Hepatocyte (in vitro differentiated cells): ENCODE results near the gene HMGB1. TPM values are rescaled to one million over a fixed set of nuclear protein-coding genes. Genes with fewer than 3 reads are reported as not detected.

Source experiments
- DNase-seq: peaks from one replicate; pipeline ENCODE4 v3.0.0-alpha.2; 2016; ENCODE audit warnings: low spot score
- H2AFZ ChIP-seq: fragments of 200-600 bp; sonication (generic); 2 replicates; pipeline ENCODE4 v1.6.0; 2016; ENCODE audit warnings: antibody characterized with exemption, mild to moderate bottlenecking
- H3K27ac ChIP-seq: fragments of 200-600 bp; sonication (generic); 2 replicates; pipeline ENCODE4 v1.5.1; 2016; ENCODE audit warnings: mild to moderate bottlenecking
- H3K27me3 ChIP-seq: fragments of 200-600 bp; sonication (generic); 2 replicates; pipeline ENCODE4 v1.6.1; 2016
- H3K36me3 ChIP-seq: fragments of 200-600 bp; sonication (generic); replicated peaks from 2 replicates; pipeline ENCODE4 v1.5.1; 2016; ENCODE audit warnings: low read depth; ENCODE audit not compliant: insufficient read depth
- H3K4me1 ChIP-seq: fragments of 200-600 bp; sonication (generic); 2 replicates; pipeline ENCODE4 v1.5.1; 2016; ENCODE audit warnings: mild to moderate bottlenecking, moderate library complexity; ENCODE audit not compliant: insufficient read depth
- H3K4me2 ChIP-seq: fragments of 200-600 bp; sonication (generic); 2 replicates; pipeline ENCODE4 v1.6.0; 2016
- H3K4me3 ChIP-seq: fragments of 200-600 bp; sonication (generic); 2 replicates; pipeline ENCODE4 v1.5.1; 2016; ENCODE audit warnings: mild to moderate bottlenecking
- H3K79me2 ChIP-seq: fragments of 200-600 bp; sonication (generic); 2 replicates; pipeline ENCODE4 v1.6.0; 2017; ENCODE audit warnings: mild to moderate bottlenecking
- H3K9me2 ChIP-seq: fragments of 200-600 bp; sonication (generic); replicated peaks from 2 replicates; pipeline ENCODE4 v1.6.0; 2017; ENCODE audit warnings: mild to moderate bottlenecking; ENCODE audit not compliant: insufficient read depth
- H3K9me3 ChIP-seq: fragments of 200-600 bp; sonication (generic); 2 replicates; pipeline ENCODE4 v1.5.1; 2016; ENCODE audit warnings: low read depth, mild to moderate bottlenecking
- H4K20me1 ChIP-seq: fragments of 200-600 bp; sonication (generic); 2 replicates; pipeline ENCODE4 v1.6.0; 2016; ENCODE audit warnings: mild to moderate bottlenecking; ENCODE audit not compliant: insufficient read depth, poor library complexity, severe bottlenecking
- EZH2 ChIP-seq: fragments of 200-600 bp; sonication (generic); IDR thresholded peaks from 2 replicates; pipeline ENCODE4 v1.6.1; 2016; ENCODE audit warnings: antibody characterized with exemption, mild to moderate bottlenecking, borderline replicate concordance
- EZH2phosphoT487 ChIP-seq: fragments of 200-600 bp; sonication (generic); IDR thresholded peaks from one replicate; pipeline ENCODE4 v1.6.1; 2018; ENCODE audit warnings: antibody characterized with exemption, mild to moderate bottlenecking, low read depth, moderate library complexity; ENCODE audit not compliant: unreplicated experiment, severe bottlenecking
- WGBS: methylation state at CpG from one replicate; pipeline ENCODE4 v1.1.6; 2016; ENCODE audit warnings: low lambda C conversion rate; ENCODE audit errors: missing lambda C conversion rate; 5-methylcytosine and 5-hydroxymethylcytosine counted together
- polyA plus RNA-seq: library from polyadenylated mRNA; unstranded; fragments of >200 nt; fragmentation: Nextera tagmentation; extraction: Ambion mirVana; gene quantifications from 2 replicates; pipeline ENCODE4 v1.2.1, GENCODE V29; 2016
- total RNA-seq: library from RNA; depleted of rRNA; stranded (reverse); fragments of >200 nt; gene quantifications from 2 replicates; pipeline ENCODE4 v1.2.3, GENCODE V29; 2014
- TF ChIP-seq, protein P1 (sequence below): fragments of 200-600 bp; sonication (generic); IDR thresholded peaks from 2 replicates; pipeline ENCODE4 v1.5.1; 2016; ENCODE audit warnings: antibody characterized with exemption, mild to moderate bottlenecking; ENCODE audit not compliant: poor library complexity

The HMGB1 gene
- total and polyA plus RNA-seq, 2 experiments from 2014 or later: 372 to 416 TPM

DNA sequence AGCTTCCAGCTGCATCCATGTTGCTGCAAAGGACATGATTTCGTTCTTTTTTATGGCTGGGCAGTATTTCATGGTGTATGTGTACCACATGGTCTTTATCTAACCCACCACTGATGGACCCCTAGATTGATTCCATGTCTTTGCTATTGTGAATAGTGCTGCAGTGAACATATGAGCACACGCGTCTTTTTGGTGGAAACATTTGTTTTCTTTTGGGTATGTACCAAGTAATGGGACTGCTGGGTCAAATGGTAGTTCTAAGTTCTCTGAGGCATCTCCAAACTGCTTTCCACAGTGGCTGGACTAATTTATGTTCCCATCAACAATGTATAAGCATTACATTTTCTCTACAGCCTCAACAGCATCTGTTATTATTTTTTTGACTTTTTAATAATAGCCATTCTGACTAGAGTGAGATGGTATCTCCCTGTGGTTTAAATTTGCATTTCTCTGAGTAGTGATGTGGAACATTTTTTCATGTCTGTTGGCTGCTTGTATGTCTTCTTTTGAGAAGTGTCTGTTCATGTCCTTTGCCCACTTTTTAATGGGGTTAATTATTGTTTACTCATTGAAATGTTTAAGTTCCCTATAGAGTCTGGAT, 50.2 kb downstream of the HMGB1 start:
- Histone ChIP-seq H3K27me3 (no peaks in the 10 kb centered on the region), H3K79me2 (no peaks in the 10 kb centered on the region)
- TF ChIP-seq, protein P1, sequence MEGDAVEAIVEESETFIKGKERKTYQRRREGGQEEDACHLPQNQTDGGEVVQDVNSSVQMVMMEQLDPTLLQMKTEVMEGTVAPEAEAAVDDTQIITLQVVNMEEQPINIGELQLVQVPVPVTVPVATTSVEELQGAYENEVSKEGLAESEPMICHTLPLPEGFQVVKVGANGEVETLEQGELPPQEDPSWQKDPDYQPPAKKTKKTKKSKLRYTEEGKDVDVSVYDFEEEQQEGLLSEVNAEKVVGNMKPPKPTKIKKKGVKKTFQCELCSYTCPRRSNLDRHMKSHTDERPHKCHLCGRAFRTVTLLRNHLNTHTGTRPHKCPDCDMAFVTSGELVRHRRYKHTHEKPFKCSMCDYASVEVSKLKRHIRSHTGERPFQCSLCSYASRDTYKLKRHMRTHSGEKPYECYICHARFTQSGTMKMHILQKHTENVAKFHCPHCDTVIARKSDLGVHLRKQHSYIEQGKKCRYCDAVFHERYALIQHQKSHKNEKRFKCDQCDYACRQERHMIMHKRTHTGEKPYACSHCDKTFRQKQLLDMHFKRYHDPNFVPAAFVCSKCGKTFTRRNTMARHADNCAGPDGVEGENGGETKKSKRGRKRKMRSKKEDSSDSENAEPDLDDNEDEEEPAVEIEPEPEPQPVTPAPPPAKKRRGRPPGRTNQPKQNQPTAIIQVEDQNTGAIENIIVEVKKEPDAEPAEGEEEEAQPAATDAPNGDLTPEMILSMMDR: no peak
- TF ChIP-seq EZH2phosphoT487 (no peak), EZH2 (no peak)

DNA sequence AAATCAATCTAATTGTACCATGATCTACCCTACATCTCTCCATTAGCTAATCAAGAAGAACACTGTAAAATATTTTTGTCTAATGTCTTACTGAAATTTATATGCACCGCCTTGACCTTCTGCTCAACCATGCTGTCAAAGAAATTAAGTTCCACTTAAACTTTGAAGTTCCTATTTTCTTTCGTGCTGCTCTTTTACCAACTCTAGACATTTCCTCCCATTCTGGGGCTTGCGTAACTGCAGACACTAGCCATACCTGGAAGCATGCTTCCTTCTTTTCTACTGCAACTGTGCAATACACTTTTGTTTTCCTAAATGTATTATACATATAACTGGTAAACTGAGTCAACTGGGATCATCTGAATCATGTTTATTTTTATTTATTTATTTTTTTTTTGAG, 51.9 kb downstream of the HMGB1 start:
- H3K9me3 ChIP-seq: no peaks in the 10 kb centered on the region
- DNase-seq: no peak
- no peak overlapping the region for H3K27ac ChIP-seq
- H4K20me1 ChIP-seq: no peaks in the 10 kb centered on the region
- no peaks in the 10 kb centered on the region for H3K9me2 ChIP-seq
- no peak overlapping the region for H3K4me3 ChIP-seq
- no peak overlapping the region for H3K4me2 ChIP-seq
- peaks cover 2% of the 10 kb centered on the region for H3K4me1 ChIP-seq
- TF ChIP-seq EZH2phosphoT487: no peak
- no peak for TF ChIP-seq EZH2
- TF ChIP-seq, protein P1: no peak
- H3K27me3 ChIP-seq: no peaks in the 10 kb centered on the region
- H3K79me2 ChIP-seq: no peaks in the 10 kb centered on the region
- WGBS: 65% methylated on average over 3 of the region's 3 CpGs
- H2AFZ ChIP-seq: no peak overlapping the region
- H3K36me3 ChIP-seq: no peaks in the 10 kb centered on the region

More for the DNA sequence above, 50.2 kb downstream of the HMGB1 start:
- DNase-seq: no peak
- Histone ChIP-seq H3K4me3 (no peak overlapping the region), H3K36me3 (no peaks in the 10 kb centered on the region), H3K9me3 (no peaks in the 10 kb centered on the region), H4K20me1 (no peaks in the 10 kb centered on the region), H3K9me2 (no peaks in the 10 kb centered on the region), H3K4me1 (peaks cover under 1% of the 10 kb centered on the region), H3K4me2 (no peak overlapping the region), H3K27ac (no peak overlapping the region), H2AFZ (no peak overlapping the region)
- WGBS: 83% methylated on average over 3 of the region's 3 CpGs

DNA sequence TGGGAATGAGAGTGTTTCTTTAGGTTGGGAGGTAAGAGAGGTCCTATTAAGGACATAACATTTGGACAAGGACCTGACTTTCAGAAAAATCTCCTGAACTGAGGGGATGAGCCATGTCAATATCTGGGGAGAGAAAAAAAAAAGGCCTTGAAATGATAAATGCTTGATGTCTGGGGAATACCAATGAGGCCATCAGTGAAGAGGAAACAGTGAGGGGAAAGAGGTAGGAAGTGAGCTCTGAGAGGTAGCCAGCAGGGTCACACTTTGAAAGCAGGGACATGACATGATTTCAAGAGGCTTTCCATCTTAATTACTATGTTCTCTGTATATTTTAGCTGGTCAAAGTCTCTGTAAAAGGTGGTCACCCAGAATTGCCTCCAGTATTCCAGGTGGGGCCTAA, 53.4 kb downstream of the HMGB1 start:
- no peaks in the 10 kb centered on the region for H4K20me1 ChIP-seq
- no peak overlapping the region for H2AFZ ChIP-seq
- H3K4me1 ChIP-seq: peaks cover 8% of the 10 kb centered on the region
- no peaks in the 10 kb centered on the region for H3K79me2 ChIP-seq
- no peak for DNase-seq
- no peak overlapping the region for H3K4me3 ChIP-seq
- no peaks in the 10 kb centered on the region for H3K27me3 ChIP-seq
- TF ChIP-seq, protein P1: no peak
- TF ChIP-seq EZH2: no peak
- no peak for TF ChIP-seq EZH2phosphoT487
- H3K27ac ChIP-seq: no peak overlapping the region
- H3K4me2 ChIP-seq: no peak overlapping the region
- no peaks in the 10 kb centered on the region for H3K9me3 ChIP-seq
- H3K9me2 ChIP-seq: no peaks in the 10 kb centered on the region
- H3K36me3 ChIP-seq: no peaks in the 10 kb centered on the region

DNA sequence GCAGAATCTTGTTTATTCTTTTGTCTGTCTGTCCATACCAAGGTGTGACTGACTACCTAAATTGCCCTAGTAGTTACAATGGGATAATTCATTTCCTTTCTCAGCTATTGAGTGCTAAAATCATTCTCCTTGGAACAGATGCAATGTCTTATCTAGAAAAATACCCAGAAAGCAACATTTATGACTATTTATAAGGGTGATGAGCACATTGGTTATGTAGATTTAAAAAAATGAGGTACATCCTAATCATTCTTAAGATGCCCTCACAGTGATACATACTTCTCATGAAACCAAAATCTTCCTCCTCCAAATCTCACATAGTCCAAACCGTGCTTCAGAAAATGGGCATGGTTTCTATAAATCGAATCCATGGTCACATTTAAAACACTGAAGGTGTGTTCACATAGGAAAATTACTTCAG, 55.0 kb downstream of the HMGB1 start:
- no peak overlapping the region for H3K4me2 ChIP-seq
- peaks cover 8% of the 10 kb centered on the region for H3K4me1 ChIP-seq
- no peak overlapping the region for H3K4me3 ChIP-seq
- no peaks in the 10 kb centered on the region for H3K36me3 ChIP-seq
- no peaks in the 10 kb centered on the region for H4K20me1 ChIP-seq
- H2AFZ ChIP-seq: no peak overlapping the region
- no peaks in the 10 kb centered on the region for H3K79me2 ChIP-seq
- TF ChIP-seq EZH2 (no peak), EZH2phosphoT487 (no peak)
- TF ChIP-seq, protein P1: no peak
- DNase-seq: no peak
- 91% methylated on average over 2 of the region's 2 CpGs for WGBS
- no peak overlapping the region for H3K27ac ChIP-seq
- H3K9me2 ChIP-seq: no peaks in the 10 kb centered on the region
- H3K27me3 ChIP-seq: no peaks in the 10 kb centered on the region
- no peaks in the 10 kb centered on the region for H3K9me3 ChIP-seq
